ENCODE data around the gene CDH2.

The CDH2 gene

DNA sequence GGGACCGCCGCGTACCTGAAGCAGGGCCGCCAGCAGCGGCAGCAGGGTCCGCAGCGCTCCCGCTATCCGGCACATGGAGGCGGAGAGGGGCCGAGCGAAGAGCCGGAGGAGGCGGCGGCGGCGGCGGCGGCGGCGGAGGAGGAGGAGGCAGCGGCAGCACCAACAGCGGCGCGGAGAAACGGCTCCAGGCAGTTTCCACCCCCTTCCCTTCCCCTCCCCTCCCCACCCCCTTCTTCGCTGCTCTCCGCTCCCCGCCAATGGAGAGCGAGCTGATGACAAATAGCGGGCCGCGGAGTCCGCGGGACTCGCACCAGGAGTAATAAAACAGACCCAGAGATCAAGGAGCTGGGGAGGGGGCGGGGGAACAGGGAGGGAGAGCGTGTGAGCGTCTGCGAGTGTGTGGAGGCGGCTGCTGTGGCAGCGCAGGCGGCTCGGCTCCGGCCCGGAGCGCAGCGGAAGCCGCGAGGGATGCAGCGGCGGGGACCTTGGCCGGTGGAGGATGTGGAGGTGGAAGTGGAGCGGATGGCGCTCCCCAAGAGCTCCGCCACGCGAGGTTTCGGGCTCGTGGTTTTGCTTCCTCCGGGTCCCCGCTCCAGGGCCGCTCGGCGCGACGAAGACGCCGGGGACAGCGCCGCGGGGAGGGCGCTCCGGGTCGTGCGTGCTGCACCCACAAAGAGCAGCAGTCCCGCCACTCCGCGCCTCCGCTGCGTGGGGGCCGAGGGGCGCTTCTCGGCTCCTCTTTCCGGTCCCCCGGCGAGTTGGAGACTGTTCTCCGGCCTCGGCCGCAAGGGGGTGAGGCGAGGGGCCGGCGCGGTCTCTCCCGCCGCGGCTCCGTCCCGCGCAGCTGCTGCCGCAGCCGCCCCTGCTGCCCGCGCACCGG, at the start of gene CDH2:
Gene CDH2 (minus strand): TSS at position 183 of the 880 bp plus-strand sequence. CDS start 108 bp downstream, at position 75.
- DNase-seq (ENCODE audit: low spot score) = peak; percentile 87

DNA sequence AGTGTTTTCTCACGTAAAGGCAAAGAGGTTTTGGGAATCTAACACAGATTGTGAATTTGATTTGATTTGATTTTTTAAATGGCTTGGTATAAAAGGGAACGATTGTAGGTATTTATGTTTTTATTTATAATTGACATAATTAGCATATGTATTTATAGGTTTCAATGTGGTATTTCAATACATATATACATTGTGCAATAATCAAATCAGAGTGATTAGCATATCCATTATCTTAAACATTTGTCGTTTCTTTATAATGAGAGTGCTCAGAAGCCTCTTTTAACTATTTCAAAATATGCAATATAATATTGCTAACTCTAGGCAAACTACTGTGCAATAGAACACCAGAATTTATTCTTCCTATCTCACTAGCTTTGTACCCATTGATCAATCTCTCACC, 35.1 kb upstream of the CDH2 start:
- no peak for DNase-seq (ENCODE audit: low spot score)

- no peak for DNase-seq (ENCODE audit: low spot score)
These were observed 31.9 kb upstream of the CDH2 start for GRCh38 chr18:28208712-28209265.

- DNase-seq (ENCODE audit: low spot score) = no peak
These were observed 31.3 kb upstream of the CDH2 start for GRCh38 chr18:28208268-28208667.

DNA sequence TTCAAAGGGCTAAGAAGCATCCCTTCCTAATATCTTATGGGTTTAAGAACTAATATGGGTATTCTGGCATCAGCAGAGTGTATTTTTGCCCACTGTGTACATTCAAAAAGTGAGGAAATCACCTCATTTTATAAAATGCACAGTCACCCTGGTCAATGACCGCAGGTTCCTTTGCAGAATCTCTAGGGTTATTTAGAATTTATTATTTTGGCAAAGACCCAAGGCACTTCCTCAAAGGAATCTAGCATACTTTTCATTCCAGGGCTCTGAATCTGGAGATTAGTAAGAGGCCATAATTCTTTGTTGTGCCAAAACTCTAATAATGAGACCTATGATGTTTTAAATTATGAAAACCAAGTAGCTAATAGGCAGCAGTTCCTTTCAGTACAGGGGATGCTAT, 27.2 kb upstream of the CDH2 start:
- DNase-seq (ENCODE audit: low spot score) = peak; percentile 45

DNA sequence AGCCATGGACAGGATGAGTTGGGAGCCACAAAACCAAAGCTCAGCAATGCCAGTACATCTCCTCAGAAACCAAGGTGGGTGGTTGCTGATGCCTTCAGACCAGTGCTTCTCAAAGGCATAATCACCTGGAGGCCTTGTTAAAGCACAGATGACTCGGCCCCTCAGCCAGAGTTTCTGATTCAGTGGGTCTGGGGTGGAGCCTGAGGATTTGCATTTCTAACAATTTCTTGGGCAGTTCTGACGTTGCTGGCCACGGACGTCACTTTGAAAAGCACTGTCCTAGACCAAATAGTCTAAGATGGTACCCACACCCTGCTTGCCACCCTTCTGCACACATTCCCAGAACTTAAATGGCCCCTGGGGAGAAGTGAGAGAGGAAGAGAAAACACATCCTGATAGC, 24.1 kb upstream of the CDH2 start:
- no peak for DNase-seq (ENCODE audit: low spot score)

GRCh38 chr18:28198620-28199019, 21.7 kb upstream of the CDH2 start:
- DNase-seq (ENCODE audit: low spot score) = no peak

- no peak for DNase-seq (ENCODE audit: low spot score)
These were observed 16.3 kb upstream of the CDH2 start for GRCh38 chr18:28193177-28193778.

DNA sequence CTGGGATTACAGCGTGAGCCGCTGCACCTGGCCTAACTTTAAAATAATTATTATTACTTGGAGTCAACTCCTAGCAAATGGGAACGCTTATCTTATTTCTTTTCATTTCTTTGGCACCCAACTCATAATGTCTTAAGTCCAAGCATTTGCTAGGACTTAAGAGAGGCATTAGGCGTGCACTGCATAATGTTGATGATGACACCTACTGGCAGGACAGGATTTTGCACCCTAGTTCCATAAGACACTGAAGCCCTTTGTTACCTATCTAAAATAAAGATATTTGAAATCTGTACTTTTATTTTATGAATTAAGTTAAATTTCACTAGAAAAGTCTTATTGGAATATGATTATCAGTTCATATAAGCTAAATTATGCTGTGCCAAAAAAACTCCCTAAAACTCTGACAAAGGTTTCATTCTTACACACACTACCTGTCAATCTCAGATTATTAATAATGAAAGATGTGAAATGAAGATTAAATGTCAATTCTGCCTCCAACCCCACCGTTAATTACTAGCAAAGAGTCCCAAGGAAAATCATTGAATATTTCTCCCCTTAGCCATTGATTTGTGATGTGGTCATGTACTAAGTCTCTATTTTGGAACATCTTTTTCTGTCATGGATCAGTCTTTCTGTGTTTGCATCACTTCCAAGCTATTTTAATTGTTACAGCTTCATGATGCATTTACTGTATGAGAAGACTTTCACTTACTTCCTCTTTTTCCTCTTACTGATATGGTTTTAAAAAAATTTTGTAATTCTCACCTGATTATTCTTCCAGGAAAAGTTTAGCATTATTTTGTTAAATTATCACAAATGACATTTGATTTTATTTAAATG, 12.7 kb upstream of the CDH2 start:
- peak; percentile 52 for DNase-seq (ENCODE audit: low spot score)

DNA sequence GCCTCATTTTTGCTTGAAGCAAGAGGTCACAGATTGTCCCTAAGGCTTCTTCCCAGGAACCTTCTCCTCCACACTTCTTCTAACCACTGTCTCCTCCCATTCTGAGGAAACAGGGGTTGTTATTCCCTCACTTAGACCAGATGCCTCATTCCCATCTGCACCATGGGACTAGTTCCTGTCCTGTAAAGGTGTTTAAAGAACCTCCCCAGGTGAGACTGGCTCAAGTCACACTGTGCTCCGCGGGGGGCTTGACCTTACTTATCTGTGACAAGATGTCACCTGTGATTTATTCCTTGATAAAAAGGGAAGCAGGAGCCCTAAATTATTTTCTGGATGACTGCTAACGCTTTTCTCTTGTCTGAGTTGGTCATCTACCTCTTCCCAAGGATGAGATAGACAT, 8.2 kb upstream of the CDH2 start:
- no peak for DNase-seq (ENCODE audit: low spot score)

DNA sequence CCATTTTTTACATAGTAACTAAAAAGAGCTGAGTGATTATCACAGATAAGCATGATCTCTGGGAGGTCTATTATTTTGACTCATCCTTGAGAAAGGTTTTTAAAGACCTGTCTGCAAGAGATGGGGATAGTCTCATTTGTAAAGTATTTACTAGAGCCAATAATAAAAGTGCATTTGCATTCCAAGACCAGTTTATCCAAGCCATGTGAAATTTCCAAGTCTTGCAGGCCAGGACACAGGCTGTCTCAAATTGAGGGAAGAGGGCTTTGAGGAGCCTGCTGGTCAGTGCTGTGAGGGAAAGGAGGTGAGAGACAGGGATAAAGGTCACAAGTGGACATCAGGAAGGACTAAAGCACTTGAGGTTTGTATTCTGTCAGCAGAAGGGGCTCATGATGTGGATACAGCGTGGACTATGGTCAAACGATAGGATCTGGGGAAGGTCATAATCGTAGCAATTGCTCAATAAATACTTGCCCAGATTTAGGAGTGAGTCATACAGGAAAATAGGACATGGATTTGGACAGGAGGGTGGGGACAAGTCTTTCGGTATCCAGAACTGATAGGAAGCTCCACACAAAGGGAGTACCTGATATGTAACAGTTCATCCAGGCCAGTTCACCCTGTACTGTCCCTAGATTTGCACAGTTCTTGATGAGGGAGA, 6.6 kb upstream of the CDH2 start:
- DNase-seq (ENCODE audit: low spot score) = no peak

DNA sequence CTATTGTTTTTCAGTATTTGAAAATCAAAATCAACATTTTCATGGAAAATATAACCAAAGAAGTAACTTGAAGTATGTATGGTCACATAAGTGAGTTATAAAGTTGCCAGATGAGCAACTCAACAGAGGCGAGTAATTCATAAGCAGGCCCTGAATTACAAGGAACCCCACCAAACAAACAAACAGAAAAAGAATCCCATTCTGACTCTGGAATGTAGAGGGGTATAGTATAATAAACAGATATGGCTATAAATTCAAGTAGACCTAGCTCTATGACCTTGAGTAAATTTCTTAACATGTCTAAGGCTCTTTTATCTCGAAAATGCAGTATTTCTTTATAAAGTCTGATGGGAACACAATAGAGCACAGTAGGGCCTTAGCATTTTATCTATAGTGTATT, 4.7 kb upstream of the CDH2 start:
- DNase-seq (ENCODE audit: low spot score) = no peak

DNA sequence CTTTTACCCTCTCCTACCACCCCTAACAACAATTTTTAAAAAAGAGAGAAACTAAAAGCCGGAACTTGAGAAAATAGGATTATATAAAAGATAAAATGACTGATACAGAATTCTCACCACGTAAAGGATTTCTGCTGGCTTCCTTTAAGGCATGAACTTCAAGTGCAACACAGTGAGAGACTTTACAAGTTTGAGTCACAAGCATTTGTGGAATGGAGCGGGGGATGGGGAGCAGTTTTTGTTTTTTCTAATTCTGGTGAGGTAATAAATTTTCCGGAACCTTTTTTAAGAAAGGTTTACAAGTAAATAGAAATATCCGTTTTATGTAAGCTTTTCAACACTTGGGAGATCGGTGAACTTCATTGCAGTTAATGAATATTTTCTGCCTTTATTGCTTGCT, 1.8 kb upstream of the CDH2 start:
- peak; percentile 16 for DNase-seq (ENCODE audit: low spot score)

DNA sequence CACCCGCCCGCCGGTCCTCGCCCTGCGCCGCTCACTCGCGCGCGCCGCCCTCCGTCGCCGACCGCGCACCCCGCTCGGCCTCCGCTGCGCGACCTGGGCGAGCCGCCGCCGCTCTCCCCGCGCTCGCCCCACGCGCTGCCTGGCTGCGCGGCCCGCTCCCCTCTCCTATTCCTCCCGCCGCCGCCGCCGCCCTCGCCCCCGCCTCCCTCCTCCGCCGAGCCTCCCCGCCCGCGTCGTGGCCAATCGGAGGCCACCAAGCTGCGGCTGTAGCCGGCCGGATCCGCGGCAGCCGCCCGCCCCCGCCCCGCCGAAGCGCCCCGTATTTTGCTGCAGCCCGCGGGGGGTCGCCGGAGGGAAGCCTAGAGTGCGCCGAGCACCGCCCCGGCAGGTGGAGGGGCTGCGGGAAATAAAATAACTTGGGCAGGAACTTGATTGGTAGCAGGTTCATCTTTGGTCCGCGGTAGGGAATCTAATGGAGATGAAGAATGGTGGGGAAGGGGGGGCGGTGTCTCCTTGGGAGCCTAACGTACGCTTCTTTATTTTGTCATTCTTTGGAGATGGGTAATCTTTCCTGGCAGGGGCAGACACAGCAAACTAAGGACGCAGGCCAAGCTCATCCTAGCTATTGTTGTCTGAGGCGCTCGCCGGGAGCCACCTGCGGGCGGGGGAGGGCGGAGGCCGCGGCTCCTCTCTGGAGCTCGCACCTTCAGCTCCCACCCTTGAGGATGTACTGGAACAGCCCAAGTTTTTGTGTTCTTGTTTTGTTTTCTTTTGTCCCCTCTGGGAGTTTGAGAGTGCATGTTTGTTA, 1.1 kb upstream of the CDH2 start:
- DNase-seq (ENCODE audit: low spot score) = peak; percentile 83

DNA sequence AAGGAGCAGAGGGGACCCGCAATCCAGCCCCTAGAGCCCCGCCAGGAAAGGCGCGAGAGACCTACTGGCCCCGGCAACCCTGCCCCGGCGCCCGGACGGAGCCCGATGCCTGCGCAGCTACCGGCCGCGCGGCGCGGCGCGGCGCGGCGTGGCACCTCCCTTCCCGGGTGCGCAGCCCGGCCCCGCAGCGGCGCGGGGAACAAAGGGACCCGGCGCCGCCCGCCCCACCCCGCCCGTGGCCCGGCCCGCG, 307 bp downstream of the CDH2 start:
- DNase-seq (ENCODE audit: low spot score) = no peak

GRCh38 chr18:28175930-28176697, 816 bp downstream of the CDH2 start:
- peak; percentile 43 for DNase-seq (ENCODE audit: low spot score)

- peak; percentile 61 for DNase-seq (ENCODE audit: low spot score)
These were observed 1.6 kb downstream of the CDH2 start for GRCh38 chr18:28175150-28175929.

- no peak for DNase-seq (ENCODE audit: low spot score)
These were observed 2.6 kb downstream of the CDH2 start for GRCh38 chr18:28174181-28174905.

GRCh38 chr18:28171837-28172236, 5.1 kb downstream of the CDH2 start:
- DNase-seq (ENCODE audit: low spot score) = no peak

Measured in AG08396 (cell line).